Activated CD4-positive, alpha-beta T cell treated with anti-CD3 and anti-CD28 coated beads, Interleukin-2, amount 50 U/mL, for 16 hours (primary cell): ENCODE data around the gene CHST9.
"Not testable (repeated sequence)": the region's sequence is repeated elsewhere in the genome, so short reads cannot be mapped to it uniquely, and the experiment has no call there.

Source experiments
- DNase-seq: peaks from one replicate; pipeline ENCODE4 v3.0.0-alpha.2; 2020

CHST9 gene

DNA sequence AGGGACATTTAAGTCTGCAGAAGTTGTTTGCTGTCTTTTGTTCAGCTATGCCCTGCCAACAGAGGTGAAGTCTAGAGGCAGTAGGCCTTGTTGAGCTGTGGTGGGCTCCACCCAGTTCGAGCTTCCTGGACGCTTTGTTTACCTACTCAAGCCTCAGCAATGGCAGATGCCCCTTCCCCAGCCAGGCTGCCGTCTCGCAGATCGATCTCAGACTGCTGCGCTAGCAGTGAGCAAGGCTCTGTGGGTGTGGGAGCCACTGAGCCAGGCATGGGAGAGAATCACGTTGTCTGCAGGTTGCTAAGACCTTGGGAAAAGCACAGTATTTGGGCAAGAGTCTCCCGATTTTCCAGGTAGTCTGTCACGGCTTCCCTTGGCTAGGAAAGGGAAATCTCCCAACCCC is 91.8 kb downstream of the CHST9 start:
- not testable (repeated sequence) for DNase-seq

DNA sequence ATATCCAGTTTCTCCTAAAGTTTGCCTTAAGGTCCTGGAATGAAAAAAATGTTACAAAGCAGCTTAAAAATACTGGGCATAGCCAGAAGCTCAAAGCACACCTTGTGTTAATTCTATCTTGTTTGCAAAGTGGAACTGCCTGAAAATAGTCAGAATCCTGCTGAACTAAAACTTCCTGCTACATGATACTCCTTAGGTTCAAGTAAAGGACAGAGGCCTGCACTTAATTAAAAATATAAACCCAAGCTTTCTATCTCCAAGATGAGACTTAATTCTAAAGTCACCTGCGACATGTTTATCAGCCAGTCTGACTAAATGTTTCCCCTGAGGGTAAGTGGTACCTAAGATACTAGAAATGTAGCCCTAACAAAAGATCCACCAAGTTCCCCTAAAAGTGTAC is 103.4 kb downstream of the CHST9 start:
- DNase-seq: no peak

DNA sequence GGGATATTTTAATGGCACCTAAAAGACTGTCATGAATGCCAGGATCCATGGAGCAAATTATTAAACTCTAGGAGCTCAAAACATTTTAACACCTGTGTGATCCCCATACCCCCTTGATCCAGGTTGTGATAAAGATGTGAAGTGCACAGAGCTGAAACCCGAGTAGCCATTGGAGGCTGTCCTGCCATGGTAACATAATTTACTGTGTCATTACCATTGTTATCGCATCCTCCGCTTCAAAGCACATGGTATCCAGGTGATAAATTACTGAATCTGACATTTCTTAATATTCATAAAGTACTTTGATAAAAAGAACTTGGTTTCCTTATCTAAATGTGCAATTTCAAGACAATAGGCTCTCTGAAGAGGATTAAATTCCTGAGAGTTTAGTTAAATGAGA is 109.3 kb downstream of the CHST9 start:
- DNase-seq: no peak

DNA sequence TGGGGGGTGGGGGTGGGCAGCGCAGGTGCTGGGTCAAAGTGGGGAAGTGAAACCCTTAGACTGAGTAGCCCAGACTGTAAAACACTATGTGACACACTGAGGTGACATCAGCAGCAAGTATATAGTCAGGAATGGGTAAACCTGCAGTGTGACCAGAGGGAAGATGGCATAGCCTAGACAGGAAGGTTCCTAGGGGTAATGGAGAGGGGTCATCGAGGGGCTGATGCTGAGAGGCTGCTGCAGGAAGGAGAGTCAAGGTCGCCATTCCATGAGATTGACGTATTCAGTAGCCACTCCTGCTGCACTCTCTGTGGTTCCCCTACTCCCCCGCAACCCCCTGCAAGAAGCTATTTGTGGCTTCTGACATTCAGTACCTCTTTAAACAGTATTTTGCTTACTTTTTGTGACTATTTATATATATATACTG is 111.7 kb downstream of the CHST9 start:
- DNase-seq: no peak

DNA sequence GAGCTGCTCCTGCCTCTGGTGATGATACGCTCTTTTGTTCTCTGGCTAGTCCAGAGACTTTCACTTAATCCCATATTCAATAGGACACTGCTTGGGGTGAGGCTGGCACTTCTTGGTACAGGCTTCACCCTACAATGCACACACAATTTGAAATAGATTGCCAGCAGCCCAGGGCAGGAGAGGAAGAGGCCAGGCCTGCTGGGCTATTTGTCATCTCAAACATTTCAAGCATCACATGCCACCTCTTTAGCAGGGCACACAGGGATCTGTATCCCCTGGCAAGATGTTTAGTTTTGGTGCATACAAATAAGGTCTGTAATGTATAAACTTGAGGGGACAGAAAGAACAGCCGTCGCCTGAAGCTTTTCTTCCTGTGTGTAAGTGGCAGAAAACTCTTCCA is 120.4 kb downstream of the CHST9 start:
- DNase-seq: no peak

DNA sequence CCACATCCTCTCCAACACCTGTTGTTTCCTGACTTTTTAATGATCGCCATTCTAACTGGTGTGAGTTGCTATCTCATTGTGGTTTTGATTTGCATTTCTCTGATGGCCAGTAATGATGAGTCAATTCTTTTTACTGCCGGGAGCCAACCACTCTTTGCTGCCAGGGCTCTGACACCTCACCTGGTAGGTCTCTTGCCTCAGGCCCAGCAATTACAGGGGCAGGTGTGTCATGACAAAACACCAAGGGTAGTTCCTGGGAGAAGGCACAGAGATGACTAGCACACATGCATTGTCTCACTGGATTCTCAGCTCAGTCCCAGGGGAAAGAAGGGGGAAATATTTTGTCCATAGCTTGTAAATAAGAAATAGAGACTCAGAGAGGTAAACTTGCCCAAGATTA is 122.3 kb downstream of the CHST9 start:
- DNase-seq: no peak

DNA sequence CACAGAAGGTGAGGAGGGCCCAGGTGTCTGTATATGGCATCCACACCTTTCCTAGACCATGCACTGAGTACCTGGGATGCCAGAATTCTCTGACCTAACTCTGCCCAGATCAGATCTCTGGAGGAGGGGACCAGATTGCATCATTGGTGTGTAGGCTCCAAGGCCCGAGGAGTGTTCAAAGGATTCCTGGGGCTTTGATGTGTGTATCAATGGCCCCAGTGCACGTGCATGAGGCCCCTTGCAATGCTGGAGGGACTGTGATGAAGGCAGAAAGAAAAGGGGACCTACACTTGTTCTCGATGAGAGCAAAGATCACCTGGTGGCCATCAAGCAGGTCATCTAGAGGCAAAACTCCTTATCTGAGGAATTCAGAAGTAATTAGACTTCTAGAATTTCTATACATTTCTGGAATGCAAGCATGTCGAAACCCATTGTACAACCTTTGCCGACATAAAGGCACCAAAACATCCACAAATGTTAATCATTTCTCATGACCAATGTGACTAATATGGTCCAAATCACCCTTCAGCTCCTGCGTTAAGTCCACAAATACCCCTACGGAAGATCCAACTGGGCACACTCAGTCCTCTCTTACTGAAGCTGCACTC is 123.5 kb downstream of the CHST9 start:
- DNase-seq: no peak

DNA sequence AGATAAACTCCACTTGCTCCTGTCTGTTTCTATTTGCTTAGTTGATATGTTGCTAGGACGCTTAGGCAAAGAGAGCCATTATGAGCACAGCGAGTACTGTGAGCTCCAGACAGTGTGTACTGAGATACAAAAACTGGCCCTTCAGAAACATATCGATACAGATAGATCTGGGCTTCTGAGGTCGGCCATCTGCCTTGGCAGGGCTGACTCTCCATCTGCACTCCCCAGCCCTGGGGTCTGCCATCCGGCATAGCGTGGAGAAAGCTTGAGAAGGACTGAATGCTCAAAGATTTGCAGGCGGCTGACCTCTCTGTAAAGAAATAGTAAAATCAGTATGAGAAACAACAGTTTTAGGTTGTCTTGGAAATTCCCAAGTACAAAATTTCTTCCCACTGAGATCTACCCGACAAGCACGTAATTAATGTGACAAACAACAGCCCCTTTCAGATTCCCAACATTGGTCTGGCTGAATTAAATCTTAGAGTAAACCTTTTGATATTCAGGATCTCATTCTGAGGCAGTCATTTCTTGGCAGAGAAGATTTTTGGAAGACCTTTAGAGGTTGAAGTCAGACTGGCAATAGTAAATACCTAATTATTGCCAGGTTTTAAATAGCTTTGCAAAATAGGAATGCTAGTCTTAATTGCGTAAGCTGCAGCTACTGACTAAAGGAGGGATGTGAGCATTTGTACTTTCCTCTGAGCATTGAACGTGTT is 127.4 kb downstream of the CHST9 start:
- no peak for DNase-seq

DNA sequence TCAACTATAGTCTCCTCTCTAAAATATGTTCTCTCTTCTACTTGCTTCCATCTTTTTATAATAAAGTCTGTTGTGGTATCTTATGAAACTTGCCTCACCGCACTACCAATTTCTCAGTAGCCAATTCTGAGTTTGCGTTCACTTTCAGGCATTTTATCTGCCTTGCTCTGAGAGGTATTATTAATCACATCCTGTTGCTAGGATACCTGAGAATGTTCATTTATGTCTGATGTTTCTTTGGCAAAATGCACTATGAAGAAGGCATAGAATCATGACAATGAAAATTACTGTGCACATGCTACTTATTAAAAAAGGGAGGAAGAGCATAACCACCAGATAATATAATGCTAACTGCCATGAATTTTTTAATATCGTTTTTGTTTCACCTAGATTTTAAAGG is 130.2 kb downstream of the CHST9 start:
- no peak for DNase-seq

DNA sequence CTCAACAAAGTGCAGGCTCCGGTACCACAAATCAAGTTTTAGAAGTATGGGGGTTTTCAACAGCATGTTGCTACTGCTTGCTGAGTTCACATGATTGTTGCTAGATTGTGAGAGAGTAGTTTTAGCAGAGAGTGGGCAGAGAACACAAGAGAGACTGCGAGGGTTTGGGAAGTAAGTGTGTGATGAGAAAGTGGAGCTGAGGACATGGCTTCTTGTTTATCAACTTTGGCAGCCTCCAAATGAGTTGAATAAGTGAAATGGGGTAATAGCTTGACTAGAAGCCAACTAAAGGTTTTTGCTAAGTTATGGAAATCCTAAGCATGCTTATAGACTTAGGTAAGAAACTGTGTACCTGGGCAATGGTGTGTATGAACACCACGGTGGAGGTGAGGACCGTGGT is 135.1 kb downstream of the CHST9 start:
- no peak for DNase-seq

DNA sequence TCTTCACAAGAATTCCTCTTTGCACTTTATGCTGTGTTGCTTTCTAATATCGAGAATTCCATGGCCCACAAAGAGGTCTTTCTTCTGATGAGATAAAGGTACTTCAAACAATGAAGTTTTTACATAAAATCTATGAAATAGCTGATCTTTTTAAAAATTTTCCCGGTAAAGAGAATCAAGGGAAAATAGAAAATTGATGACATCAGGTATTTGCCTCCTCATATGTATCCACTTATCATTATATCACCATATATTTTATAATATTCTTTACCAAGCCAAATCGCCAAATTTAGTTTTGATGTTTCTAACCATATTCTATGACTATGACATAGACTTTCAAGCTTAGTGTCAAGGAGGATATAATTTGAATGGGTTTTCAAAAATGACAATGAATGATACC is 139.8 kb downstream of the CHST9 start:
- no peak for DNase-seq

DNA sequence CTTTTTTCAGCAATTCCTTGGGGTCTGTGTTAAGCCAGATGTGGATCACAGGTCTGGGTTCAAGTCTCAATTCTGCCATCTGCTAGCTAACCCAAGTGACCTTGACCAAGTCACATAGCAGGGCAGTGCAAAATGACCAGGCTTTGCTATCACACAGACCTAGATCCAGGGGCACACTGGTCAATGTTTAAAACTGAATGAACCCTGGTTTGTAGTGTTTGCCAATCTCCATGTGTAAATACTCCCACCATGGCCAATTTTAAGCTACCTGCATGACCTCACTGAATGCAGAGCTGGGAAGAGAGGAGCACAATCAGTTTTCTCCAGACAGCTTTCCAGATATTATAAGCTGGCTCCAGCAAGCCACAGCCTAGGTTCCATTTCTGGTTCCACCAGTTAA is 142.9 kb downstream of the CHST9 start:
- no peak for DNase-seq

DNA sequence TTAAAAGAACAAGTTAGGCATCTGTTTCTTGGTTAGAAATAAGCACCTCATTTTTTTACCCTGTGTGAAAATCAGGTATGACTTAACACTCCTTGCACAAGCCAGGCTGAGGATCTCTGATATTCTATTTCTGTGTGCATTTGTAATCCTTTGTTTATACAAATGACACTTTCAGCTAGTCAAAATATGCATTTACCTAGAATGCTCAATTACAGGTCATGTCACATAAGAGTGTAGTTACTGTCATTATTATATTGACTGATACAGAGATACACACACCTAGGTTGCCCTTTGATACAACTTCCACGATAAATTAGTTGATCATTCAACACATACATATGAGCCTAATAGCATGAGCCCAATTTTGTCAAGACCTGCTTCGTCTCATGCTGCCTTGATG is 144.3 kb downstream of the CHST9 start:
- no peak for DNase-seq

DNA sequence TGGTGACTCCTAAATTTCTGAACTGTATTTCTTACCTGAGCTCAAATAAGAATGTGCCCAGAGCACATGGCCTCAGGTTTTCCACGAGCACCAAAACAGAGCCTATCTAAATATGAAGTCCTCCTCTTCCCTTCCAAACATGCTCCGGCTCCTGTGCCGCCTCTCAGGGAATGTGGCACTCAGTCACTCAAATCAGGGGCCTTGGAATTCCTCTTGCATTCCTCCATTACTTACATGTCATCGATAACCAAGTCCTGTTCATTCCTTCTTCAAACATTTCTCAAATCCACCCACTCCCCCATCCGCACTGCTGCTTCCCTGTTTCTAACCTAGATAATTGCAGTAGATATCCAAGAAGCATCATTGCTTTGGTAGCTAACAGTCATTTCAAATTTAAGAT is 151.4 kb downstream of the CHST9 start:
- no peak for DNase-seq

DNA sequence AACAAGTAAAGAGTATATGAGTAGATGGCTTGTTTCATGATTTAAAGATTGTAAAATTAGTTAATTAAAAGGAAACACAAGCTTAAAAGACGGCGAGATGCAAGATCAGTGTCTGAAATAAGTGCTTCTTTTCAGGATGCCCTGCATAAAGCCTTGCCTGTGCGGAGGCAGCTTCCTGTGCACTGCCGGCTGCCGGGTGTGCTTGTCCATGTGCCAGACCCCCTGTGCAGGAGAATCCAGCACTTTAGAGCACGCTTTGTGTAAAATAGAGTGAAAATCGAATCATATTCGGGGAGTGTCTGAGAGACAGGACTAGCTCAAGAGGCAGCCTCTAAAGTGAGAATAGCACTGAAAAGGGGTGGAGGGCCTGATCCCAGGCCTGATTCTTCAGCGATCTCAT is 154.7 kb downstream of the CHST9 start:
- DNase-seq: no peak

DNA sequence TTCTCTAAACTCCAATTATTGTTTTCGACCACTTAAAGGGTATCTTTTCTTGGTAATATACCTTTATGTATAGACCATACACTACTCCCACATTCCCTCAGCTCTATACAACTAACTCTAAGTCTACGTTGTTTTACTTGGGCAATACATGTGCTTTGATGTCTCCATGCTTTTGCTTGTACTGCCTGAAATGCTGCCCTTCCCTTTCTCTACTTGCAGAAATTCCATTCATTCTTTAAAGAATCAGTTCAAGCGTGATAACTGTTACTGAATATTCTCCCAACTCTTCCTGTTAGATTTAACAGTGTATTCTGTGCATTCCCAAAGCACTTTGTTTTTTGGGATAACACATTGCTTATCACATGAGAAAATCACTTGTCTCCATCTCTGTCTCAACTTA is 162.6 kb downstream of the CHST9 start:
- no peak for DNase-seq

DNA sequence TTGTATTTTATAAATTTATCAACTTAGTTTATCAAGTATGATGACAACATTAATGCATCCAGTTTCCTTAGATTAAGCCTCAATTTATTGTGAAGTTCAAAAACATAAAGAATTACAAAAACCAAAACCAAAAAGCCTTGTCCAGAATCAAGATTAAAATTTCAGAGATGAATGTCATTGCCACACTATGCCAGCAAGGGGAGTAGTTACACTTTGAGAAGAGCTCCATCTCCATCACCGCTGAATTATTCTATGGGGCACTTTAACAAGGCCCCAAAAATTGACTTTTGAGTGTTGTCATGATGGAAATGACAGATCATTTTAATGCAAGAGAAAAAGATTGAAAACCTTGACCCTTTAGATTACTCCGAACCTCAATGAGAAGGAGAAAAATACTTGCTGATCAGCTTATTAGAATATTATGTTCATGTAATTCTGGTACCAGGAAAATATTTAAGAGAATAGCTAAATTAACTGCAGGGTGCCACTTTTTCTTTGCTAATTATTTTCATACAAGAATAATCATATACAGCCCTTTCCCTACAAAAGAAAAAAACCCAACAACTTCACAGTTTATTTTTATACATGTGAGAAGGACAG is 167.1 kb downstream of the CHST9 start:
- DNase-seq: no peak

DNA sequence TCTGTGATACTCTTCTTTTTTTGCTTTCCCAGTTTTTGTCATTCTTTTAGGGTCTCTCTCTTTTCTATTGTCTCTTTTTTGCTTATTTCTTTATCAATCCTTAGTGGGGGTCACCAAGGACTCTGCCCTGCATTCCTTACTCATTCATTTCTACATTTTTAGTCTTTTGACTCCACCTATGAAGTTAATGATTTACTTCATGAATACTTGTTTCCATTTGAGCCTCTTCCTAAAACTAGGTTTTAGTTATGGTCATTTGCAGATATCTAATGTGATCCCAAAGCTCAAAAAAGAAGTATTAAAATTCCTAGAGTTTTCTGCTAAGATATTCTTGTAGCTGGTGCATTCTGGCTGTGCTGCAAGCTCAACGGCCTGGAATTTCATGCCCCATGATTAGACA is 170.3 kb downstream of the CHST9 start:
- no peak for DNase-seq

DNA sequence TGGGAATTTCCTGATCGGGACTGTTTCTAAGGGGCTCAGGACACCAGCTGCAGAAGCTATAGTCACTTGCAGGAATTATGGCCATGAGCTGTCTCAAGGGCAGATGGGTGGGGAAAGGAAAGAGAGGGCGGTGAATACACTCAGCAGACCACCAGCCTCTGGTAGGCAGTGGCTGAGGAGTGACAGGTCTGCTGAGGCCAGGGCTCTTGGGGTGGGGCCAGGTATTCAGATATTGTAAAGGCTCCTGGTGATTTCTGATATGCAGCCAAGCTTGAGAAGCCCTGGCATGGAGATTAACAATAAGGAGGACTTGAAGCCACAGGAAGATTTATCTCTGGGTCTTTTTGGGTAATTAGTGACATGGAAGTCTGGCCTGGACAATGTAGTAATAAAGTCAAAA is 174.3 kb downstream of the CHST9 start:
- DNase-seq: no peak

DNA sequence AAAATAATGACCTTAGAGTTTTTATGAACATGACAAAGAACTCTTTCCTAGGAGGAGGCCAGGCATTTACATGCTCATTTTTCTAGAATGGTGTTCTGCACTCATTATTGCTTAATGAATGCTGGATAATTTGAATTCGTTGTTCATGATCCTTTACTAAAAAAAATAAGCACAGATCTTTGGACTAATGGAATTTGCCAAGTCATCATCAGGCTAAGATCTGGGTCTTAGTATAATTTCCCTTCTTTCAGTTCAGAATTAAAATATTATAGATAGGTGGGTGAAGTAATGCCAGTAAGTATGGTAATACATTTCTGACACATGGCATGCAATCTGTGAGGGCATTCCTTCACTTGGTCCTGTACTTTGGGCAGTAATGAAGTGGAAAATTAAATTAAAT is 175.8 kb downstream of the CHST9 start:
- no peak for DNase-seq

DNA sequence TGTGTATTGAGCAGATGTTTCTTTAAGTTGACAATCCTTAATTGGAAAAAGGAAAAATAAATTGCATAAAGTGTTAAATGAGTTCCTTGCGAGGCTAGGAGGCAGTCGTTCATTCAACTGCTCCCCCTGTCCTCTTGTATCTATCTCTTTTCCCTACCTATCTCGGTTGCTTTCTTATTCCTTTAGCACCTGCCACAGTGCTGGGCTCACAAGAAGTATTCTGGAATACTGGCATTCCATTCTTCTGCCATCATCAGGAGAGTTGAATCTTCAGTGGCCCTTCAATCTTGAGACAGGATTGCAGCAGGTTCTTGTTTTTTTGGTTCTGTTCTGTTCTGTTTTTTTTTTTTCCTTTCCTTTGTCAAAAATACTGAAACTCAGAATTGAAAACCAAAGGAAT is 176.5 kb downstream of the CHST9 start:
- no peak for DNase-seq

DNA sequence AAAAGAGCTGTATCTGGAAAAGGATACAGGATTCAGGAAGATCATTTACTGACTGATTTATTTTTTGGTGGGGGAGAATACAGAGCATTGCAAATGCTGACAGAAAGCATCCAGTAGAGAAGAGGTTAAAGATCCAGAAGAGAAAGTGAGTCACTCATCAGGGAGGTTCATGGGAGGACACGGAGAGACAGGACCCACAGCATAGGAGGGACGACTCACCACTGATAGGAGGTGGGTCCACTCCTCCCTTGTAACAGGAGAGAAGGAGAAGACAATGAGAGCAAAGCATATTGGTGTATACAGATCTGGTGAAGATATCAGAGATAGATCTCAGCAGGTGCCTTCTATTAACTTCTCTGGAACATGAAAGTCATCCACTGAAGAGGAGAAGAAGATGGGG is 177.2 kb downstream of the CHST9 start:
- no peak for DNase-seq

DNA sequence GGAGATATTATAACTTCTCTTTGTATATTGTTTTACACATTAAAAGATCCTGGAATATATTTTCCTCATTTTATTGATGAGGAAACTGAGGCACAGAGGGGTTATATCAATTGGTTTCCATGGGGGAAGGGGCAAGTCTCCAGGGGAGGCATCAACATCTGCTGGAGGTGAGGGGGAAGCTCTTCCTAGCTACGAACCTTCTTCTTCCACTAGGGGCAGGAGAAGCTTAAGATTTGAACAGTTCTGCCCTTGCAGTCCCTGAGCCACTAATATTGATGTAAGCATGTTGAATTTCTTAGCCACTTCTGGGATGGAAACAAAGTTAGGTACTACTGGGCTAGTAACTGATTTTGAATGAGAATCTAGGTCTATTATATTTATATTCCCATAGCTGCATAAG is 179.5 kb downstream of the CHST9 start:
- no peak for DNase-seq

DNA sequence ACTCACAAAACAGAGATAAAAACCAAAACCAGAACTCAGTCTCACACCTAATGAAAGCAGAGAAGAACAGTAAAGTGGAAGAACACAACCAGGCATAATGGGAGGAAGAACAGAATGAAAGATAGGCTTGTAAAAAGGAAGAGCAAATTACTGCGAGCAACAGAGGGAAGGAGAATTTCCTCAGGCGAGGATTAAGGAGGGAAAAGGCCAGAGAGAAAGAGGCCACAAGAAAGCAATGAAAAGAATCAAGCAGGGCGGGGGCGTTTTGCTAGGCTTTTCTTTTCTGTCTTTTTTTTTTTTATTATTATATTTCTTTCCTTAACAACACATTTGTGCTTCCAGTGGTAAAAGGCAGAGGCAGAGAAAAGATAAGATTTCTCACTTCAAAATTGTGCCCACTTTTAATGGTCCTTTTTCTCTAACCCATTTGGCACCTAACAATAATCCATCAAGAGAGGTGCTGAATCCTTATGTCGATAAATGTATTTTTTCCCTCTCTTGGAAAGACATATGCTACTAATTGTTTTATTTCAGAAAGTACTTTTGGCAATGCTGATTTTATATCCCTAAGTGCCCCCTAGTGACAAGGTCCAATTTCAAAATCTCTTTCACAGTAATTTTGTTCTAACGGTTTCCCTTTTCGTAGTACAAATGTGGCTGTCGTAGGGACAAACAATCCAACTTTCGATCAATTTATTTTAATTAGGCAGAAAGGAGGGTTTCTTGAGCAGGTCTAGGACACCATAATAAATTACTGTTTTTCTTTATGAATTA is 180.9 kb downstream of the CHST9 start:
- no peak for DNase-seq
